Trophoblast cell (in vitro differentiated cells and primary cell): ENCODE measurements around the gene CD58.

ENCODE experiments used
- DNase-seq, 2 donors: peaks; one replicate each; pipeline ENCODE4 v3.0.0-alpha.2; 2016
- H2AFZ ChIP-seq: 2 replicates; pipeline ENCODE4 v1.6.1; 2013; ENCODE audit warnings: low read length, moderate library complexity, mild to moderate bottlenecking; ENCODE audit not compliant: insufficient read depth, poor library complexity
- H2AK5ac ChIP-seq: 2 replicates; pipeline ENCODE4 v1.6.1; 2013; ENCODE audit warnings: mild to moderate bottlenecking, low read length
- H2BK120ac ChIP-seq: 2 replicates; pipeline ENCODE4 v1.6.1; 2013; ENCODE audit warnings: low read length, mild to moderate bottlenecking, moderate library complexity; ENCODE audit not compliant: insufficient read depth, poor library complexity
- H2BK12ac ChIP-seq: 2 replicates; pipeline ENCODE4 v1.6.1; 2013; ENCODE audit warnings: mild to moderate bottlenecking, low read length, moderate library complexity
- H2BK5ac ChIP-seq: 2 replicates; pipeline ENCODE4 v1.6.1; 2013; ENCODE audit warnings: low read length, low read depth, moderate library complexity, mild to moderate bottlenecking; ENCODE audit not compliant: poor library complexity
- H3K14ac ChIP-seq: 2 replicates; pipeline ENCODE4 v1.6.1; 2013; ENCODE audit warnings: mild to moderate bottlenecking, low read length
- H3K18ac ChIP-seq: 2 replicates; pipeline ENCODE4 v1.6.1; 2013; ENCODE audit warnings: mild to moderate bottlenecking, low read length
- H3K23ac ChIP-seq: 2 replicates; pipeline ENCODE4 v1.6.1; 2013; ENCODE audit warnings: low read length
- H3K27ac ChIP-seq: 2 replicates; pipeline ENCODE4 v1.5.1; 2013; ENCODE audit warnings: low read depth, mild to moderate bottlenecking, inconsistent platforms, low read length, moderate library complexity
- H3K27me3 ChIP-seq: 2 replicates; pipeline ENCODE4 v1.6.1; 2013; ENCODE audit warnings: inconsistent platforms, mild to moderate bottlenecking, low read length, moderate library complexity; ENCODE audit not compliant: insufficient read depth
- H3K36me3 ChIP-seq, 2 experiments: 1 replicate in 1 of 2; 2 replicates in 1 of 2; pipeline ENCODE4 v1.6.1; 2013; ENCODE audit warnings: low read length in 2 of 2, mild to moderate bottlenecking in 2 of 2, moderate library complexity in 1 of 2; ENCODE audit not compliant: insufficient read depth in 2 of 2, control insufficient read depth in 1 of 2
- H3K4ac ChIP-seq: 2 replicates; pipeline ENCODE4 v1.6.1; 2013; ENCODE audit warnings: low read depth, mild to moderate bottlenecking, low read length, moderate library complexity
- H3K4me1 ChIP-seq, 2 experiments: 1 replicate in 1 of 2; 2 replicates in 1 of 2; pipeline ENCODE4 v1.6.1; 2013; ENCODE audit warnings: low read length in 2 of 2, mild to moderate bottlenecking in 2 of 2, moderate library complexity in 1 of 2; ENCODE audit not compliant: insufficient read depth in 2 of 2, control insufficient read depth in 1 of 2
- H3K4me2 ChIP-seq: 2 replicates; pipeline ENCODE4 v1.6.1; 2013; ENCODE audit warnings: inconsistent platforms, mild to moderate bottlenecking, low read length, moderate library complexity
- H3K4me3 ChIP-seq: 2 replicates; pipeline ENCODE4 v1.5.1; 2013; ENCODE audit warnings: mild to moderate bottlenecking, low read depth, low read length, inconsistent platforms
- H3K79me1 ChIP-seq: one replicate; pipeline ENCODE4 v1.6.1; 2013; ENCODE audit warnings: low read length
- H3K79me2 ChIP-seq: 2 replicates; pipeline ENCODE4 v1.6.1; 2013; ENCODE audit warnings: low read length, mild to moderate bottlenecking; ENCODE audit not compliant: control insufficient read depth, insufficient read depth, poor library complexity
- H3K9ac ChIP-seq: 2 replicates; pipeline ENCODE4 v1.6.1; 2013; ENCODE audit warnings: mild to moderate bottlenecking, low read length
- H3K9me3 ChIP-seq: 2 replicates; pipeline ENCODE4 v1.6.1; 2013; ENCODE audit warnings: low read depth, mild to moderate bottlenecking, control low read depth, inconsistent platforms, low read length; ENCODE audit not compliant: insufficient read depth
- H4K12ac ChIP-seq: 2 replicates; pipeline ENCODE4 v1.6.1; 2013; ENCODE audit warnings: low read depth, mild to moderate bottlenecking, low read length, moderate library complexity
- H4K8ac ChIP-seq: 2 replicates; pipeline ENCODE4 v1.6.1; 2013; ENCODE audit warnings: low read depth, mild to moderate bottlenecking, low read length, moderate library complexity
- H4K91ac ChIP-seq: one replicate; pipeline ENCODE4 v1.6.1; 2013; ENCODE audit warnings: low read depth, mild to moderate bottlenecking, low read length, moderate library complexity
- WGBS: extraction: QIAGEN DNeasy Blood & Tissue Kit; methylation state at CpG from one replicate; pipeline ENCODE4 v1.1.7; 2013; ENCODE audit warnings: missing lambda C conversion rate; ENCODE audit not compliant: insufficient read length, insufficient coverage; ENCODE audit errors: extremely low coverage; 5-methylcytosine and 5-hydroxymethylcytosine counted together

Gene CD58

GRCh38 chr1:116501870-116502244, 69.0 kb downstream of the CD58 start:
- no peak overlapping the region for H3K18ac ChIP-seq
- no peaks in the 10 kb centered on the region for H3K9me3 ChIP-seq
- H3K27me3 ChIP-seq = no peaks in the 10 kb centered on the region
- H3K36me3 ChIP-seq = no peaks in the 10 kb centered on the region
- H3K4me3 ChIP-seq = no peak overlapping the region
- no peak overlapping the region for H3K4ac ChIP-seq
- H2AFZ ChIP-seq = no peak overlapping the region
- H3K14ac ChIP-seq = no peak overlapping the region
- no peak overlapping the region for H2AK5ac ChIP-seq
- no peaks in the 10 kb centered on the region for H3K79me2 ChIP-seq
- no peak overlapping the region for H2BK5ac ChIP-seq
- H2BK120ac ChIP-seq = no peak overlapping the region
- H3K27ac ChIP-seq = no peak overlapping the region
- peaks cover 1% of the 10 kb centered on the region for H3K79me1 ChIP-seq
- no peak overlapping the region for H3K9ac ChIP-seq
- no CpG with 5 or more reads among the region's 2 CpGs for WGBS
- no peak overlapping the region for H3K4me2 ChIP-seq
- no peak overlapping the region for H2BK12ac ChIP-seq
- no peak overlapping the region for H4K12ac ChIP-seq
- H3K4me1 ChIP-seq = peaks cover 2 to 5% of the 10 kb centered on the region in 2 experiments
- DNase-seq = no peak
- H3K23ac ChIP-seq = no peak overlapping the region
- no peak overlapping the region for H4K91ac ChIP-seq
- H4K8ac ChIP-seq = no peak overlapping the region

- H4K91ac ChIP-seq = no peak overlapping the region
- H4K8ac ChIP-seq = no peak overlapping the region
- H3K9me3 ChIP-seq = no peaks in the 10 kb centered on the region
- H3K79me1 ChIP-seq = peaks cover 1% of the 10 kb centered on the region
- H3K27ac ChIP-seq = no peak overlapping the region
- H3K18ac ChIP-seq = no peak overlapping the region
- H3K27me3 ChIP-seq = no peaks in the 10 kb centered on the region
- H4K12ac ChIP-seq = no peak overlapping the region
- no peak overlapping the region for H2AK5ac ChIP-seq
- no peak overlapping the region for H3K9ac ChIP-seq
- no peak overlapping the region for H3K4me2 ChIP-seq
- no peak overlapping the region for H3K14ac ChIP-seq
- peaks cover 2 to 5% of the 10 kb centered on the region in 2 experiments for H3K4me1 ChIP-seq
- H2BK5ac ChIP-seq = no peak overlapping the region
- no peak overlapping the region for H3K4ac ChIP-seq
- DNase-seq = no peak
- H3K4me3 ChIP-seq = no peak overlapping the region
- no CpG with 5 or more reads among the region's 9 CpGs for WGBS
- H3K79me2 ChIP-seq = no peaks in the 10 kb centered on the region
- no peak overlapping the region for H2AFZ ChIP-seq
- no peak overlapping the region for H2BK120ac ChIP-seq
- no peak overlapping the region for H2BK12ac ChIP-seq
- H3K23ac ChIP-seq = no peak overlapping the region
- H3K36me3 ChIP-seq = no peaks in the 10 kb centered on the region
Observed at GRCh38 chr1:116501125-116501869, 69.5 kb downstream of the CD58 start.

- peaks cover 9% of the 10 kb centered on the region for H3K79me1 ChIP-seq
- no peak overlapping the region for H3K9ac ChIP-seq
- no peak overlapping the region for H3K27ac ChIP-seq
- peak overlapping the region; percentile 45 for H2BK12ac ChIP-seq
- no peak overlapping the region for H3K4ac ChIP-seq
- no peak overlapping the region for H3K4me2 ChIP-seq
- H4K12ac ChIP-seq = no peak overlapping the region
- no peak overlapping the region for H2AFZ ChIP-seq
- no peak overlapping the region for H3K23ac ChIP-seq
- no peak overlapping the region for H4K8ac ChIP-seq
- H3K18ac ChIP-seq = no peak overlapping the region
- no peak overlapping the region for H2BK5ac ChIP-seq
- peaks cover 12 to 17% of the 10 kb centered on the region in 2 experiments for H3K4me1 ChIP-seq
- H4K91ac ChIP-seq = peak overlapping the region; percentile 26
- no peaks in the 10 kb centered on the region for H3K79me2 ChIP-seq
- no peak overlapping the region for H2AK5ac ChIP-seq
- no peak overlapping the region for H3K4me3 ChIP-seq
- H3K27me3 ChIP-seq = no peaks in the 10 kb centered on the region
- no peaks in the 10 kb centered on the region for H3K36me3 ChIP-seq
- no peaks in the 10 kb centered on the region for H3K9me3 ChIP-seq
- no peak overlapping the region for H3K14ac ChIP-seq
- peak; percentile 51 to 80 for DNase-seq
- no CpG with 5 or more reads among the region's 13 CpGs for WGBS
- H2BK120ac ChIP-seq = no peak overlapping the region
Observed at GRCh38 chr1:116498789-116499628, 71.8 kb downstream of the CD58 start.

GRCh38 chr1:116497656-116498055, 73.2 kb downstream of the CD58 start:
- H2BK5ac ChIP-seq = no peak overlapping the region
- no peak overlapping the region for H3K4ac ChIP-seq
- H3K27me3 ChIP-seq = no peaks in the 10 kb centered on the region
- H4K8ac ChIP-seq = no peak overlapping the region
- no peaks in the 10 kb centered on the region for H3K79me2 ChIP-seq
- no CpG with 5 or more reads among the region's 4 CpGs for WGBS
- H3K23ac ChIP-seq = no peak overlapping the region
- H3K4me2 ChIP-seq = no peak overlapping the region
- H3K79me1 ChIP-seq = peaks cover 14% of the 10 kb centered on the region
- H3K4me3 ChIP-seq = no peak overlapping the region
- H3K18ac ChIP-seq = no peak overlapping the region
- peak overlapping the region; percentile 47 for H4K91ac ChIP-seq
- no peaks in the 10 kb centered on the region for H3K36me3 ChIP-seq
- H3K4me1 ChIP-seq = peaks cover 17 to 24% of the 10 kb centered on the region in 2 experiments
- H4K12ac ChIP-seq = no peak overlapping the region
- H2BK12ac ChIP-seq = peak overlapping the region; percentile 18
- H2AFZ ChIP-seq = no peak overlapping the region
- no peak overlapping the region for H3K14ac ChIP-seq
- H3K27ac ChIP-seq = no peak overlapping the region
- no peak overlapping the region for H2AK5ac ChIP-seq
- peak; percentile 46 to 56 for DNase-seq
- H2BK120ac ChIP-seq = no peak overlapping the region
- H3K9me3 ChIP-seq = no peaks in the 10 kb centered on the region
- H3K9ac ChIP-seq = no peak overlapping the region
